Testis (tissue), 2 donors: ENCODE measurements around the gene TINAGL1.

Source experiments
- POLR2A ChIP-seq: fragments of 450-650 bp; IDR thresholded peaks from one replicate; pipeline ENCODE4 v1.6.1; 2017; ENCODE audit warnings: antibody characterized with exemption, mild to moderate bottlenecking, moderate library complexity
- TF ChIP-seq, protein P1 (sequence below), 3 experiments: fragments of 450-650 bp in 2 of 3; fragments of 200-600 bp in 1 of 3; sonication (generic) in 1 of 3; IDR thresholded peaks; one replicate each; pipeline ENCODE4 v1.5.1; 2016 to 2019; ENCODE audit warnings: antibody characterized with exemption in 3 of 3, mild to moderate bottlenecking in 2 of 3, moderate library complexity in 1 of 3

DNA sequence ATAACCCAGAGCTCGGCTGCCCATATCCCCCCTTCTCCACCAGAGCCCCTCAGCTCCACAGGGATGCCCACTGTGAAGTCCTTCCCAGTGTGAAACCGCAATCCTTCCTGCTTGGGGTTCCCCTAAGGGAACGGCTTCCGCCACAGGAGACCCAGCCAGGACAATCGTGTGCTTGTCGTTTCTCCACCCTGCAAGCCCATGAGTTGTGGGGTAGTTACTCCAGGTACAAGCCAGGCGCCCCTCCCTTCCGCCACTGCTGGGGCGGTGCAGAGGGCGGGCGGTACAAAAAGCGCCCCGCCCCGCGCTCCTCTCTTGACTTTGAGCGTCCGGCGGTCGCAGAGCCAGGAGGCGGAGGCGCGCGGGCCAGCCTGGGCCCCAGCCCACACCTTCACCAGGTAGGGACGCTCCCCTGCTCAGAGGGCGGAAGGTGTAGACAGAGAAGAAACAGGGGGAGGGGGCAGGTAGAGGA lies at the start of gene TINAGL1:
- TF ChIP-seq, protein P1, sequence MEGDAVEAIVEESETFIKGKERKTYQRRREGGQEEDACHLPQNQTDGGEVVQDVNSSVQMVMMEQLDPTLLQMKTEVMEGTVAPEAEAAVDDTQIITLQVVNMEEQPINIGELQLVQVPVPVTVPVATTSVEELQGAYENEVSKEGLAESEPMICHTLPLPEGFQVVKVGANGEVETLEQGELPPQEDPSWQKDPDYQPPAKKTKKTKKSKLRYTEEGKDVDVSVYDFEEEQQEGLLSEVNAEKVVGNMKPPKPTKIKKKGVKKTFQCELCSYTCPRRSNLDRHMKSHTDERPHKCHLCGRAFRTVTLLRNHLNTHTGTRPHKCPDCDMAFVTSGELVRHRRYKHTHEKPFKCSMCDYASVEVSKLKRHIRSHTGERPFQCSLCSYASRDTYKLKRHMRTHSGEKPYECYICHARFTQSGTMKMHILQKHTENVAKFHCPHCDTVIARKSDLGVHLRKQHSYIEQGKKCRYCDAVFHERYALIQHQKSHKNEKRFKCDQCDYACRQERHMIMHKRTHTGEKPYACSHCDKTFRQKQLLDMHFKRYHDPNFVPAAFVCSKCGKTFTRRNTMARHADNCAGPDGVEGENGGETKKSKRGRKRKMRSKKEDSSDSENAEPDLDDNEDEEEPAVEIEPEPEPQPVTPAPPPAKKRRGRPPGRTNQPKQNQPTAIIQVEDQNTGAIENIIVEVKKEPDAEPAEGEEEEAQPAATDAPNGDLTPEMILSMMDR (IDR thresholded peaks at IDR 0.05): no peak
- no peak for TF ChIP-seq POLR2A
